22Rv1 (cell line): Measurements from ENCODE around the gene ST3GAL2.

Experiments used
- H3K27ac ChIP-seq: fragments of 450-650 bp; 2 replicates; pipeline ENCODE4 v1.5.1; 2017
- CTCF ChIP-seq: fragments of 450-650 bp; IDR thresholded peaks from 2 replicates; pipeline ENCODE4 v1.5.1; 2017; ENCODE audit warnings: mild to moderate bottlenecking
- ZFX ChIP-seq: fragments of 450-650 bp; IDR thresholded peaks from 2 replicates; pipeline ENCODE4 v1.6.1; 2017; ENCODE audit warnings: antibody characterized with exemption, borderline replicate concordance

The ST3GAL2 gene

GRCh38 chr16:70442344-70442743, 3.4 kb upstream of the ST3GAL2 start:
- no peak overlapping the region for H3K27ac ChIP-seq
- TF ChIP-seq CTCF (no peak), ZFX (no peak)

- TF ChIP-seq CTCF (no peak), ZFX (no peak)
- H3K27ac ChIP-seq: no peak overlapping the region
Measured at GRCh38 chr16:70441406-70441990, 2.6 kb upstream of the ST3GAL2 start.

GRCh38 chr16:70440009-70440692, 1.3 kb upstream of the ST3GAL2 start:
- TF ChIP-seq ZFX (no peak), CTCF (no peak)
- H3K27ac ChIP-seq: no peak overlapping the region

GRCh38 chr16:70438585-70438968, 323 bp downstream of the ST3GAL2 start:
- H3K27ac ChIP-seq: no peak overlapping the region

GRCh38 chr16:70437582-70438557, 1.0 kb downstream of the ST3GAL2 start:
- H3K27ac ChIP-seq: no peak overlapping the region
- no peak for TF ChIP-seq CTCF
- no peak for TF ChIP-seq ZFX

More at GRCh38 chr16:70438585-70438968, 323 bp downstream of the ST3GAL2 start:
- TF ChIP-seq ZFX (no peak), CTCF (no peak)

- TF ChIP-seq ZFX (no peak), CTCF (no peak)
- no peak overlapping the region for H3K27ac ChIP-seq
Measured at GRCh38 chr16:70437017-70437581, 1.8 kb downstream of the ST3GAL2 start.
